ENCODE measurements around the gene ZBTB11. TPM values are rescaled to one million over a fixed set of nuclear protein-coding genes. Genes with fewer than 3 reads are reported as not detected.

Gene ZBTB11
- total and polyA plus RNA-seq, 9 of the 15 experiments (the other 6 are each of a cell fraction or from before 2014, with no cell fraction given): 6.2 to 31.9 (median 21.4) TPM

- H3K4me3 ChIP-seq: no peak overlapping the region
- peaks cover 6 to 12% of the 10 kb centered on the region in 2 experiments; a peak in 3 of 5 replicates for H3K4me1 ChIP-seq (replicated peaks in 1 of 2; ENCODE audit: control insufficient read depth in 2 of 2, insufficient read depth in 2 of 2, low read length in 2 of 2)
- no peak for TF ChIP-seq ZNF589 (CRISPR knock-in tag; IDR thresholded peaks at IDR 0.05; ENCODE audit: low read depth)
- no peak for TF ChIP-seq NUFIP1 (IDR thresholded peaks at IDR 0.05; ENCODE audit: partially characterized antibody)
- no peak for TF ChIP-seq CTBP1 (IDR thresholded peaks at IDR 0.05; ENCODE audit: borderline replicate concordance)
- TF ChIP-seq NRF1 (conservative IDR thresholded peaks at IDR 0.05 in 1 of 2, IDR thresholded peaks at IDR 0.05 in 1 of 2): no peak
- TF ChIP-seq ZFX (CRISPR knock-in tag; IDR thresholded peaks at IDR 0.05): no peak
- TF ChIP-seq SP1 (CRISPR knock-in tag; IDR thresholded peaks at IDR 0.05): no peak
- no peak for TF ChIP-seq ZNF644 (tag; IDR thresholded peaks at IDR 0.05; ENCODE audit: low read depth)
- no peak for TF ChIP-seq POLR2G (IDR thresholded peaks at IDR 0.05; ENCODE audit: low read depth, low read length)
- TF ChIP-seq CCNT2 (IDR thresholded peaks at IDR 0.05; ENCODE audit: borderline replicate concordance, extremely low read depth, insufficient read length, low read depth, low read length): no peak
- TF ChIP-seq, protein P1, sequence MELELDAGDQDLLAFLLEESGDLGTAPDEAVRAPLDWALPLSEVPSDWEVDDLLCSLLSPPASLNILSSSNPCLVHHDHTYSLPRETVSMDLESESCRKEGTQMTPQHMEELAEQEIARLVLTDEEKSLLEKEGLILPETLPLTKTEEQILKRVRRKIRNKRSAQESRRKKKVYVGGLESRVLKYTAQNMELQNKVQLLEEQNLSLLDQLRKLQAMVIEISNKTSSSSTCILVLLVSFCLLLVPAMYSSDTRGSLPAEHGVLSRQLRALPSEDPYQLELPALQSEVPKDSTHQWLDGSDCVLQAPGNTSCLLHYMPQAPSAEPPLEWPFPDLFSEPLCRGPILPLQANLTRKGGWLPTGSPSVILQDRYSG (tag; conservative IDR thresholded peaks at IDR 0.05; ENCODE audit: low read depth): no peak
- no peak for TF ChIP-seq THRB (CRISPR knock-in tag; conservative IDR thresholded peaks at IDR 0.05)
- no peak for TF ChIP-seq THRA (IDR thresholded peaks at IDR 0.05)
- TF ChIP-seq HNRNPUL1 (IDR thresholded peaks at IDR 0.05; ENCODE audit: low read length): no peak
- H3K79me2 ChIP-seq (ENCODE audit: control insufficient read depth, insufficient read depth, low read length): peaks cover 53% of the 10 kb centered on the region
- no peak overlapping the region for H3K9ac ChIP-seq (ENCODE audit: insufficient read depth in 1 of 2, low read depth in 2 of 2, low read length in 2 of 2)
- H3K27me3 ChIP-seq (ENCODE audit: control insufficient read depth in 2 of 2, insufficient read depth in 2 of 2, low read length in 2 of 2): no peaks in the 10 kb centered on the region
- FAIRE-seq: no peak
- no peak for ATAC-seq
- in situ Hi-C loops (cut with MboI) (no loop called here), intact Hi-C loops (cut with micrococcal nuclease) (no loop called here)
- H3K36me3 ChIP-seq (ENCODE audit: control insufficient read depth, insufficient read depth, low read length): peaks cover 71% of the 10 kb centered on the region
- H2AFZ ChIP-seq (ENCODE audit: low read depth, low read length): no peak overlapping the region
- DNase-seq (ENCODE audit: extremely low read depth in 1 of 4, low spot score in 3 of 4): no peak
- 100% methylated on average over 2 of the region's 2 CpGs for WGBS (ENCODE audit: insufficient coverage, low coverage, missing lambda C conversion rate)
- H4K20me1 ChIP-seq (replicated peaks; ENCODE audit: control insufficient read depth, insufficient read depth, low read length): no peaks in the 10 kb centered on the region
- H3K27ac ChIP-seq (ENCODE audit: extremely low read depth, low read depth, low read length): no peak overlapping the region
- POLR2A ChIA-PET: no interaction called here
- H3K4me2 ChIP-seq (ENCODE audit: insufficient read depth, low read length): no peak overlapping the region
- H3K9me1 ChIP-seq (ENCODE audit: control insufficient read depth, insufficient read depth, low read length): no peaks in the 10 kb centered on the region
- CTCF ChIA-PET (ENCODE audit: low intra/inter-chr PET ratio): no interaction called here
- H3K9me3 ChIP-seq (replicated peaks; ENCODE audit: control insufficient read depth, insufficient read depth, low read depth, low read length): no peaks in the 10 kb centered on the region
- BruUV-seq (replicated peaks): no TSS peak
Observed at GRCh38 chr3:101624857-101625256, 52.1 kb downstream of the ZBTB11 start.

Data from K562 (cell line).